ENCODE results near the gene PRPF8.

DNA sequence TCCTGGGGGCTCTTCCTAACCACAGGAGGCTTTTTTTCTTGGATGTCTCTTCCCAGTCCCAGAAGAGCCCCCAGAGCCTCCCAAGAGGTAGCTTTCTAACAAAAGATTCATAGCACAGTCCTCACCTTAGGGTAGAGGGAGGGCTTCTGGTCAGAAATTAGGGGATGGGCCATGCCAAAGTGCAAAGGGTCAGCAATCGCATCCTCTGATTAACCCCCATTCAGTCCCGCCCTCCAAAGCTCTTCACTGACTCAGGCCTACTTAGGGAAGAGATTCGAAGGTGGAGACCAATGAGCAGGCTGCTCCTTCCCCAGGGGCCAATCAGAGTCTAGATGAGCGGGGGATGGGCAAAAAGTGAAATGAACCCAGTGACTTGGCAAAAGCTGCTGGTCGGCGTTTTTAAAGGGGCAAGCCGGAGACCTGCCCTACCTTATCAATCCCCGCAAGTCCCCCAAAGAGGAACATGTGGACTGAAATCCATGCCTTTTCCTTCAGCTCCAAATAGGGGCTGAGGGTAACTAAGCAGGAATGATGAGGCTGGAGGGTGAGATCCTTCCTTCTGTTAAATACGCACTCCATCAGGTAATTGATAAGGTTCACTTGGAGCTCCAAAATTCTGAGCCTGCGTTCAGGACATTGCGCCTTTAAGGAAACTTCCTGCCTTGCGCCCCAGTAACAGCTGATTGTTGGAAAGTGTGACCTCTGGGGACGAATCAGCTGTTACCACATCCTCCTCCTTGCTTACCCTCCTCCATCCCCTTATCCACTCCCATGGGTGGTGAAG lies 32.4 kb upstream of the PRPF8 start:
- TF ChIP-seq, protein P1, sequence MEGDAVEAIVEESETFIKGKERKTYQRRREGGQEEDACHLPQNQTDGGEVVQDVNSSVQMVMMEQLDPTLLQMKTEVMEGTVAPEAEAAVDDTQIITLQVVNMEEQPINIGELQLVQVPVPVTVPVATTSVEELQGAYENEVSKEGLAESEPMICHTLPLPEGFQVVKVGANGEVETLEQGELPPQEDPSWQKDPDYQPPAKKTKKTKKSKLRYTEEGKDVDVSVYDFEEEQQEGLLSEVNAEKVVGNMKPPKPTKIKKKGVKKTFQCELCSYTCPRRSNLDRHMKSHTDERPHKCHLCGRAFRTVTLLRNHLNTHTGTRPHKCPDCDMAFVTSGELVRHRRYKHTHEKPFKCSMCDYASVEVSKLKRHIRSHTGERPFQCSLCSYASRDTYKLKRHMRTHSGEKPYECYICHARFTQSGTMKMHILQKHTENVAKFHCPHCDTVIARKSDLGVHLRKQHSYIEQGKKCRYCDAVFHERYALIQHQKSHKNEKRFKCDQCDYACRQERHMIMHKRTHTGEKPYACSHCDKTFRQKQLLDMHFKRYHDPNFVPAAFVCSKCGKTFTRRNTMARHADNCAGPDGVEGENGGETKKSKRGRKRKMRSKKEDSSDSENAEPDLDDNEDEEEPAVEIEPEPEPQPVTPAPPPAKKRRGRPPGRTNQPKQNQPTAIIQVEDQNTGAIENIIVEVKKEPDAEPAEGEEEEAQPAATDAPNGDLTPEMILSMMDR (conservative IDR thresholded peaks at IDR 0.05; ENCODE audit: low read depth, low read length) = no peak
- TF ChIP-seq EZH2 (IDR thresholded peaks at IDR 0.05; ENCODE audit: borderline replicate concordance, low read depth, low read length, poor library complexity, severe bottlenecking) = no peak
